ENCODE data around the gene SLC8A3. TPM values are rescaled to one million over a fixed set of nuclear protein-coding genes. Genes with fewer than 3 reads are reported as not detected.

The SLC8A3 gene
- total RNA-seq, 2 experiments from 2014 or later, result 0.62 to 0.72 TPM

DNA sequence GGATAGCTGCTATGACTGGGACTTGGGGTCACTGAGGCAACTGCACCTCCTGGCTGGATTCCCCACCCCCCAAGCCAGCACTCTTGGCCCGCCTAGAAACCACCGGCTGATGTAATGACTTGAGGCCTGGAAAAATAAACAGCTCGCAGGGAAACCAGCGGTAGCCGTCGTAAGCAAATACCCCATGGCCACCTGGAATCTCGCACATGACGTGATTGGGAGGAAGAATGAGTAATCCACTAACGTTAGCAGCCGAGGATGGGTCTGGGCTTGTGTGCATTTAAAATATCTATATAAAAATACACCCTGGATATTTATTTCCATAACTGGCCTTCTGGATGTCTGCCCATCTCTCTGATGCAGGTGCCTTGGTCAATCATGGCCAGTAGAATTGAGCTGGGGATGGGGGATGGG lies 189.5 kb downstream of the SLC8A3 start:
- Mint-ChIP-seq H3K27ac (no peak overlapping the region), H3K4me1 (no peaks in the 10 kb centered on the region), H3K4me3 (no peak overlapping the region), H3K9me3 (no peaks in the 10 kb centered on the region), H3K27me3 (peaks cover 3% of the 10 kb centered on the region), H3K36me3 (no peaks in the 10 kb centered on the region)
- no peak for DNase-seq

DNA sequence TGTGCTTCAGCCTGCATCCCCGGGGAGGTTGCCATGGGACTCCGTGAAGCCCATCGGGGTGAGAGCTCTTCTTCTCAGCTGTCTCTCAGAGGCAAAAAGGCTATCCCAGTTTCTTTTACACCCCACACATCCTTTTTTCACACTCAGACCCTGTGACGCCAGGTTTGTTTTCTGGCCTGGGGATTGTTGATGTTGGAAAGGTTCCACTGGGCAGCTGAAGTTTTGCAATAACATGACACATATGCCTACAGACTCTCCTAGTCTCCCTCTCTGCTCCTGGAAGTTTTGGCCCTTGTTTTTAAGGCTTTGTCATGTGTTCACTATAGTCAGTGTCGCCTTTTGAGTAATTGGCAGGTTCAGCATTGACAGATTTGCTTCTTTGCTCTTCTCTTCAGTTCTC lies 190.9 kb downstream of the SLC8A3 start:
- H3K27me3 Mint-ChIP-seq, result peaks cover 3% of the 10 kb centered on the region
- no peak overlapping the region for H3K27ac Mint-ChIP-seq
- H3K36me3 Mint-ChIP-seq, result no peaks in the 10 kb centered on the region
- no peaks in the 10 kb centered on the region for H3K9me3 Mint-ChIP-seq
- DNase-seq, result no peak
- no peak overlapping the region for H3K4me3 Mint-ChIP-seq
- H3K4me1 Mint-ChIP-seq, result no peaks in the 10 kb centered on the region

DNA sequence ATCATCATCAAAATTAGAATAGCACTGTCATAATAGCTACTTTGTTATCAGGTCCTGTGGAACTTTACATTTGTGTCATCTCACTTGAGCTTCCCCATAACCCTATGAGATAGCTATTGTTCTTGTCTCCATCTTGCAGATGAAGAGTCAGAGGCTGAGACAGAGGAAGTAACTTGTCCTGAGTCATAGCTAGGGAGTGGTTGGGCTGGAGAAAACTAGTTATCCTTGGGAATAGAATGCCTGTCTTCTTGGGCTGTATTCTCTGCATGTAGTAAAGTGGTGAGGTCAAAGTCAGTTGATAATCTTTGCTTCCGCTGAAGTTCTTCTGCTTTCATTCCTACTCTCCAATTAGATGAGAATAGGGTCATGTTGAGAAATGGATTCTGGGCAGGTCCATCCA lies 192.5 kb downstream of the SLC8A3 start:
- no peak for DNase-seq
- H3K36me3 Mint-ChIP-seq, result no peaks in the 10 kb centered on the region
- no peaks in the 10 kb centered on the region for H3K9me3 Mint-ChIP-seq
- no peak overlapping the region for H3K4me3 Mint-ChIP-seq
- no peak overlapping the region for H3K27ac Mint-ChIP-seq
- H3K27me3 Mint-ChIP-seq, result peaks cover 3% of the 10 kb centered on the region
- H3K4me1 Mint-ChIP-seq, result no peaks in the 10 kb centered on the region

Other genes starting within 250 kb of the SLC8A3 start
- 10 to 100 TPM; 72.7 to 79.5 TPM for gene COX16, start 170.7 kb upstream of the SLC8A3 start, total RNA-seq
- gene SYNJ2BP, start 228.1 kb upstream of the SLC8A3 start, total RNA-seq, result 1 to 10 TPM; 7.3 to 7.8 TPM

All from activated naive CD8-positive, alpha-beta T cell treated with anti-CD3 and anti-CD28 coated beads for 36 hours (primary cell).